MM.1S (cell line): ENCODE results near the gene MORN5.

Experiments used
- EZH2phosphoT487 ChIP-seq: fragments of 300-600 bp; sonication (generic); IDR thresholded peaks from 2 replicates; pipeline ENCODE4 v1.6.1; 2018; ENCODE audit warnings: antibody characterized with exemption, low read length
- TF ChIP-seq, protein P1 (sequence below): fragments of 300-600 bp; sonication (generic); IDR thresholded peaks from 2 replicates; pipeline ENCODE4 v1.5.1; 2016; ENCODE audit warnings: antibody characterized with exemption, low read length, mixed read lengths

DNA sequence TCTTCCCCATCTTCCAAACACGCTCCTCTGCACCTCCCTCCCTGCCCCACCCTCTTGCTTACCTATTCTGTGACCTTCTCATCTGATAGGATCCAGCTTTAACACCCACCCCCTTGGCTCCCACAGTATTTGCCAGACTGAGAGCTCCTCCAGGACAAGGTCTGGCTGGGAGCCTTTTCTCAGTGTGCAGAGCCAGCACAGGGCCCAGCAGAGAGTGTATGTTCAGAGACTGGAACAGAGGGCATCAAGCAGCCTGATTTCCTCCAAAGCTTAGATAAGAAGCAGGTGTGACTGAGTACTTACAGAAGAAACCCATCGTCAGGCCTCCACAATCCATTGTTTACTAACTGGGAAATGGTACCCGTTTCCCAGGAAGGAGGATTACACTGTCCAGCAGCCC is 42.4 kb downstream of the MORN5 start:
- TF ChIP-seq, protein P1, sequence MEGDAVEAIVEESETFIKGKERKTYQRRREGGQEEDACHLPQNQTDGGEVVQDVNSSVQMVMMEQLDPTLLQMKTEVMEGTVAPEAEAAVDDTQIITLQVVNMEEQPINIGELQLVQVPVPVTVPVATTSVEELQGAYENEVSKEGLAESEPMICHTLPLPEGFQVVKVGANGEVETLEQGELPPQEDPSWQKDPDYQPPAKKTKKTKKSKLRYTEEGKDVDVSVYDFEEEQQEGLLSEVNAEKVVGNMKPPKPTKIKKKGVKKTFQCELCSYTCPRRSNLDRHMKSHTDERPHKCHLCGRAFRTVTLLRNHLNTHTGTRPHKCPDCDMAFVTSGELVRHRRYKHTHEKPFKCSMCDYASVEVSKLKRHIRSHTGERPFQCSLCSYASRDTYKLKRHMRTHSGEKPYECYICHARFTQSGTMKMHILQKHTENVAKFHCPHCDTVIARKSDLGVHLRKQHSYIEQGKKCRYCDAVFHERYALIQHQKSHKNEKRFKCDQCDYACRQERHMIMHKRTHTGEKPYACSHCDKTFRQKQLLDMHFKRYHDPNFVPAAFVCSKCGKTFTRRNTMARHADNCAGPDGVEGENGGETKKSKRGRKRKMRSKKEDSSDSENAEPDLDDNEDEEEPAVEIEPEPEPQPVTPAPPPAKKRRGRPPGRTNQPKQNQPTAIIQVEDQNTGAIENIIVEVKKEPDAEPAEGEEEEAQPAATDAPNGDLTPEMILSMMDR = no peak
- TF ChIP-seq EZH2phosphoT487 = no peak
